GM23338 (cell line): ENCODE results near the gene ARID1B. TPM values are rescaled to one million over a fixed set of nuclear protein-coding genes. Genes with fewer than 3 reads are reported as not detected.

Experiments used
- ATAC-seq: fragments of 200-7000 bp; cut with Tn5 transposase; 3 replicates; pipeline ENCODE4 v1.9.1; 2020
- DNase-seq: peaks from one replicate; pipeline ENCODE4 v3.0.0-alpha.2; 2015; ENCODE audit warnings: low spot score
- H2AFZ ChIP-seq: fragments of 200-600 bp; sonication (generic); 2 replicates; pipeline ENCODE4 v1.8.0; 2016; ENCODE audit warnings: antibody characterized with exemption, mild to moderate bottlenecking, moderate library complexity
- H3F3A ChIP-seq: fragments of 200-600 bp; sonication (generic); replicated peaks from 2 replicates; pipeline ENCODE4 v1.8.0; 2017; ENCODE audit warnings: antibody characterized with exemption, mixed run types, low read depth
- H3K27ac ChIP-seq: fragments of 200-600 bp; sonication (generic); 2 replicates; pipeline ENCODE4 v1.6.1; 2016; ENCODE audit warnings: low read depth
- H3K27me3 ChIP-seq: fragments of 200-600 bp; sonication (generic); 2 replicates; pipeline ENCODE4 v1.8.0; 2016; ENCODE audit warnings: mild to moderate bottlenecking, mixed run types, moderate library complexity; ENCODE audit not compliant: insufficient read depth
- H3K36me3 ChIP-seq: fragments of 200-600 bp; sonication (generic); 2 replicates; pipeline ENCODE4 v1.8.0; 2016; ENCODE audit warnings: mild to moderate bottlenecking; ENCODE audit not compliant: insufficient read depth
- H3K4me1 ChIP-seq: fragments of 200-600 bp; sonication (generic); 2 replicates; pipeline ENCODE4 v1.8.0; 2016; ENCODE audit warnings: mild to moderate bottlenecking, moderate library complexity; ENCODE audit not compliant: insufficient read depth
- H3K4me2 ChIP-seq: fragments of 200-600 bp; sonication (generic); 2 replicates; pipeline ENCODE4 v1.7.1; 2017; ENCODE audit warnings: mixed run types
- H3K4me3 ChIP-seq: fragments of 200-600 bp; sonication (generic); 2 replicates; pipeline ENCODE4 v1.6.1; 2016; ENCODE audit warnings: mixed run types
- H3K79me2 ChIP-seq: fragments of 200-600 bp; sonication (generic); replicated peaks from 2 replicates; pipeline ENCODE4 v1.8.0; 2017; ENCODE audit warnings: mild to moderate bottlenecking; ENCODE audit not compliant: insufficient read depth
- H3K9me2 ChIP-seq: fragments of 200-600 bp; sonication (generic); 2 replicates; pipeline ENCODE4 v1.8.0; 2017; ENCODE audit not compliant: insufficient read depth
- H4K20me1 ChIP-seq: fragments of 200-600 bp; sonication (generic); replicated peaks from 2 replicates; pipeline ENCODE4 v1.8.0; 2017; ENCODE audit warnings: mild to moderate bottlenecking; ENCODE audit not compliant: insufficient read depth
- H3K27ac Mint-ChIP-seq: 2 replicates; pipeline ENCODE4 v1.8.0; 2020; ENCODE audit warnings: inconsistent platforms, mild to moderate bottlenecking, moderate library complexity, mixed read lengths
- H3K27me3 Mint-ChIP-seq: 3 replicates; pipeline ENCODE4 v1.8.0; 2022; ENCODE audit warnings: low read depth, mild to moderate bottlenecking, moderate library complexity, mixed read lengths, inconsistent platforms; ENCODE audit not compliant: insufficient read depth, poor library complexity
- H3K36me3 Mint-ChIP-seq: 3 replicates; pipeline ENCODE4 v1.8.0; 2021; ENCODE audit warnings: low read depth, mild to moderate bottlenecking, inconsistent platforms, moderate library complexity, mixed read lengths
- H3K4me1 Mint-ChIP-seq: 3 replicates; pipeline ENCODE4 v1.8.0; 2020; ENCODE audit warnings: mild to moderate bottlenecking, inconsistent platforms, mixed read lengths
- H3K4me3 Mint-ChIP-seq: 3 replicates; pipeline ENCODE4 v1.8.0; 2021; ENCODE audit warnings: moderate library complexity, mild to moderate bottlenecking, inconsistent platforms, mixed read lengths
- H3K9me3 Mint-ChIP-seq: 3 replicates; pipeline ENCODE4 v1.8.0; 2020; ENCODE audit warnings: moderate library complexity, mild to moderate bottlenecking, inconsistent platforms, mixed read lengths
- ETS1 ChIP-seq: IDR thresholded peaks from 2 replicates; pipeline ENCODE4 v1.6.1; 2016; ENCODE audit warnings: antibody characterized with exemption
- JUNB ChIP-seq: IDR thresholded peaks from one replicate; pipeline ENCODE4 v1.6.1; 2016; ENCODE audit warnings: antibody characterized with exemption; ENCODE audit not compliant: unreplicated experiment
- POLR2AphosphoS5 ChIP-seq: IDR thresholded peaks from 2 replicates; pipeline ENCODE4 v1.6.1; 2016; ENCODE audit warnings: antibody characterized with exemption, low read depth
- REST ChIP-seq: IDR thresholded peaks from one replicate; pipeline ENCODE4 v1.6.1; 2018; ENCODE audit warnings: antibody characterized with exemption; ENCODE audit not compliant: unreplicated experiment
- STAT1 ChIP-seq: IDR thresholded peaks from one replicate; pipeline ENCODE4 v1.6.1; 2016; ENCODE audit warnings: antibody characterized with exemption; ENCODE audit not compliant: unreplicated experiment
- ZNF331 ChIP-seq: fragments of 250-450 bp; sonication (Bioruptor Pico); IDR thresholded peaks from 2 replicates; pipeline ENCODE4 v1.5.0; 2020; ENCODE audit warnings: low read depth, mild to moderate bottlenecking, moderate library complexity
- polyA plus RNA-seq: library from polyadenylated mRNA; unstranded; fragments of >200 nt; fragmentation: Nextera tagmentation; extraction: Ambion mirVana; gene quantifications from 2 replicates; pipeline ENCODE4 v1.2.1, GENCODE V29; 2016
- total RNA-seq: library from RNA; depleted of rRNA; stranded (reverse); fragments of >200 nt; shearing (Covaris generic); gene quantifications from 2 replicates; pipeline ENCODE4 v1.2.3, GENCODE V29; 2014
- TF ChIP-seq, protein P1 (sequence below), 2 experiments: fragments of 200-600 bp in 1 of 2; sonication (generic) in 1 of 2; conservative IDR thresholded peaks; 2 replicates each; pipeline versions ENCODE4 v1.5.1 to v1.6.1; 2016 to 2017; ENCODE audit warnings: antibody characterized with exemption in 2 of 2, low read depth in 2 of 2, mild to moderate bottlenecking in 2 of 2, moderate library complexity in 1 of 2

The ARID1B gene
- total and polyA plus RNA-seq, 2 experiments from 2014 or later = 59.3 to 72.2 TPM

DNA sequence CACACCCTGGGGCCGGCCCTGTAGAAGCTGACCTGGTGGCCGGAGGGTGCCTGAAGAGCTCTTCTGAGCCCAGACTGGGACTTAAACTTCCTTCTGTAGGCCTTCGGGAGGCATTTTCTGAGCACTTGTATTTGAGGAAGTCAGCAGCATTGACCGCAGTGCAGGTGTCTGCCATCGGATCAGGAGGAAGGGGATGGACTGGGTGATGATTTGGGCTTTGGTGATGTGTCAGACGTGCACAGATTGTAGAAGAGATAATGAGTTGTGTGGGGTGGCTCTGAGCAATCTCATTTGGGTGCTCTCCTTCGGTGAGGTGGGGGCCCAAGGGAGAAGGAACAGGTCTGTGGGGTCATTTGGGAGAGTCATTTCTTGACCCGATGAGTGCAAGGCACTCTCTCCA is 150.9 kb downstream of the ARID1B start:
- Histone ChIP-seq H3K79me2 (peaks cover 93% of the 10 kb centered on the region), H3K27ac (no peak overlapping the region), H3K36me3 (no peaks in the 10 kb centered on the region), H3K4me3 (no peak overlapping the region), H3K27me3 (no peaks in the 10 kb centered on the region), H3F3A (no peaks in the 10 kb centered on the region), H3K4me1 (peaks cover 41% of the 10 kb centered on the region), H3K4me2 (no peak overlapping the region), H2AFZ (no peak overlapping the region), H4K20me1 (no peaks in the 10 kb centered on the region; the same call in 1 of the 2 replicates), H3K9me2 (no peaks in the 10 kb centered on the region)
- no peak overlapping the region for H3K4me3 Mint-ChIP-seq
- TF ChIP-seq ETS1 (no peak), REST (no peak), JUNB (no peak), POLR2AphosphoS5 (no peak), STAT1 (no peak)
- TF ChIP-seq, protein P1, sequence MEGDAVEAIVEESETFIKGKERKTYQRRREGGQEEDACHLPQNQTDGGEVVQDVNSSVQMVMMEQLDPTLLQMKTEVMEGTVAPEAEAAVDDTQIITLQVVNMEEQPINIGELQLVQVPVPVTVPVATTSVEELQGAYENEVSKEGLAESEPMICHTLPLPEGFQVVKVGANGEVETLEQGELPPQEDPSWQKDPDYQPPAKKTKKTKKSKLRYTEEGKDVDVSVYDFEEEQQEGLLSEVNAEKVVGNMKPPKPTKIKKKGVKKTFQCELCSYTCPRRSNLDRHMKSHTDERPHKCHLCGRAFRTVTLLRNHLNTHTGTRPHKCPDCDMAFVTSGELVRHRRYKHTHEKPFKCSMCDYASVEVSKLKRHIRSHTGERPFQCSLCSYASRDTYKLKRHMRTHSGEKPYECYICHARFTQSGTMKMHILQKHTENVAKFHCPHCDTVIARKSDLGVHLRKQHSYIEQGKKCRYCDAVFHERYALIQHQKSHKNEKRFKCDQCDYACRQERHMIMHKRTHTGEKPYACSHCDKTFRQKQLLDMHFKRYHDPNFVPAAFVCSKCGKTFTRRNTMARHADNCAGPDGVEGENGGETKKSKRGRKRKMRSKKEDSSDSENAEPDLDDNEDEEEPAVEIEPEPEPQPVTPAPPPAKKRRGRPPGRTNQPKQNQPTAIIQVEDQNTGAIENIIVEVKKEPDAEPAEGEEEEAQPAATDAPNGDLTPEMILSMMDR (conservative IDR thresholded peaks at IDR 0.05; ENCODE audit: low read depth in 2 of 2) = no peak
- H3K9me3 Mint-ChIP-seq = no peaks in the 10 kb centered on the region
- ATAC-seq = no peak
- H3K27me3 Mint-ChIP-seq = peaks cover 9% of the 10 kb centered on the region
- 0 out of 3 replicates have a peak, but pooled peaks cover 3% of the 10 kb centered on the region for H3K36me3 Mint-ChIP-seq
- no peak overlapping the region for H3K27ac Mint-ChIP-seq
- H3K4me1 Mint-ChIP-seq = peaks cover 63% of the 10 kb centered on the region
- no peak for DNase-seq

DNA sequence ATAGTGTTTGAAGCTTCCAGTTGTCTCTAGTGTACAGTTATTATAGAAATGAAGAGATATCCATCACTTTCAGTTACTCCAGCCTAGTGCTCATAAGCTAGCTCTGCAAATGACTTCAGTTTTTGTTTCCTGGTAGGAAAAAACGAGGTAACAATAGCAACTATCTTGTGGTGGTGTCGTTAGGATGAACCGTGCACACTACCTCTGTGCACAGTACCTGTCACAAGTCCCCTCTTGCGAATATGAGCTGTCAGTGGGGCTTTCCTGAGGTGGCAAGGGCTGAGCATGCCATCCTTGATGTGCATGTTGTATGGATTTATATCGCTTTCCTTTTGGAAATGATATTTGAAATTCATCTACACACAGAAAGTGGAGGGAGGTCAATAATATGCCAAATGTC is 151.8 kb downstream of the ARID1B start:
- H2AFZ ChIP-seq = no peak overlapping the region
- no peaks in the 10 kb centered on the region for H3K9me2 ChIP-seq
- ATAC-seq (no peak), DNase-seq (no peak)
- H3K27me3 ChIP-seq = no peaks in the 10 kb centered on the region
- H4K20me1 ChIP-seq = no peaks in the 10 kb centered on the region; the same call in 1 of the 2 replicates
- no peak overlapping the region for H3K27ac ChIP-seq
- Mint-ChIP-seq H3K9me3 (no peaks in the 10 kb centered on the region), H3K36me3 (0 out of 3 replicates have a peak, but pooled peaks cover 3% of the 10 kb centered on the region), H3K4me1 (peaks cover 72% of the 10 kb centered on the region), H3K27ac (no peak overlapping the region), H3K27me3 (peaks cover 9% of the 10 kb centered on the region), H3K4me3 (no peak overlapping the region)
- no peaks in the 10 kb centered on the region for H3F3A ChIP-seq
- no peaks in the 10 kb centered on the region for H3K36me3 ChIP-seq
- peaks cover 94% of the 10 kb centered on the region for H3K79me2 ChIP-seq
- H3K4me2 ChIP-seq = no peak overlapping the region
- H3K4me3 ChIP-seq = no peak overlapping the region
- H3K4me1 ChIP-seq = peaks cover 47% of the 10 kb centered on the region
- TF ChIP-seq ZNF331 (CRISPR knock-in tag) (no peak), REST (no peak)
